ENCODE results near the gene TSPAN9. TPM values are rescaled to one million over a fixed set of nuclear protein-coding genes. Genes with fewer than 3 reads are reported as not detected.

The TSPAN9 gene
- total and polyA plus RNA-seq, 2 experiments from 2014 or later = 6.0 to 31.5 TPM

GRCh38 chr12:3300833-3301401, 223.7 kb downstream of the TSPAN9 start (continued):
- TF ChIP-seq ZNF462 (CRISPR knock-in tag; IDR thresholded peaks at IDR 0.05) (no peak), CTCF (conservative IDR thresholded peaks at IDR 0.05; ENCODE audit: low read depth in 2 of 2) (no peak)

- no peaks in the 10 kb centered on the region for H3K9me3 Mint-ChIP-seq
- no peak for TF ChIP-seq POLR2AphosphoS5 (IDR thresholded peaks at IDR 0.05; ENCODE audit: low read depth)
- no peak for TF ChIP-seq NANOG (IDR thresholded peaks at IDR 0.05; ENCODE audit: borderline replicate concordance)
- no peak for TF ChIP-seq STAT1 (IDR thresholded peaks at IDR 0.05; ENCODE audit: unreplicated experiment)
- no peak for TF ChIP-seq CTCF (conservative IDR thresholded peaks at IDR 0.05; ENCODE audit: low read depth in 2 of 2)
- no peak for TF ChIP-seq EZH2 (IDR thresholded peaks at IDR 0.05; ENCODE audit: low read depth, unreplicated experiment)
- no peak for TF ChIP-seq REST (IDR thresholded peaks at IDR 0.05; ENCODE audit: unreplicated experiment)
- TF ChIP-seq JUNB (IDR thresholded peaks at IDR 0.05; ENCODE audit: unreplicated experiment) = no peak
- TF ChIP-seq EZH2phosphoT487 (IDR thresholded peaks at IDR 0.05; ENCODE audit: unreplicated experiment) = no peak
- H3K36me3 Mint-ChIP-seq (ENCODE audit: low read depth) = no peaks in the 10 kb centered on the region
Measured at GRCh38 chr12:3302401-3303041, 225.3 kb downstream of the TSPAN9 start.

More at GRCh38 chr12:3302401-3303041, 225.3 kb downstream of the TSPAN9 start:
- Histone ChIP-seq H3K4me2 (no peak overlapping the region), H2AFZ (no peak overlapping the region), H4K20me1 (replicated peaks; ENCODE audit: insufficient read depth) (no peaks in the 10 kb centered on the region), H3K4me1 (ENCODE audit: insufficient read depth) (peaks cover 4% of the 10 kb centered on the region; the same call in 1 of the 2 replicates), H3K27ac (ENCODE audit: low read depth) (no peak overlapping the region), H3F3A (replicated peaks; ENCODE audit: low read depth) (no peaks in the 10 kb centered on the region), H3K4me3 (no peak overlapping the region), H3K27me3 (ENCODE audit: insufficient read depth) (no peaks in the 10 kb centered on the region), H3K9me2 (ENCODE audit: insufficient read depth) (no peaks in the 10 kb centered on the region), H3K79me2 (replicated peaks; ENCODE audit: insufficient read depth) (no peaks in the 10 kb centered on the region), H3K36me3 (ENCODE audit: insufficient read depth) (no peaks in the 10 kb centered on the region)
- H3K4me1 Mint-ChIP-seq = peaks cover 17% of the 10 kb centered on the region; the same call in 2 of the 3 replicates
- H3K4me3 Mint-ChIP-seq = no peak overlapping the region
- no peak overlapping the region for H3K27ac Mint-ChIP-seq
- peaks cover 29% of the 10 kb centered on the region for H3K27me3 Mint-ChIP-seq (ENCODE audit: insufficient read depth, low read depth, poor library complexity)
- ATAC-seq (no peak), DNase-seq (ENCODE audit: low spot score) (no peak)
